Measurements from ENCODE around the gene NTN1. TPM values are rescaled to one million over a fixed set of nuclear protein-coding genes. Genes with fewer than 3 reads are reported as not detected.

The NTN1 gene
- total RNA-seq, 1 experiment from 2014 or later = 17.7 TPM

DNA sequence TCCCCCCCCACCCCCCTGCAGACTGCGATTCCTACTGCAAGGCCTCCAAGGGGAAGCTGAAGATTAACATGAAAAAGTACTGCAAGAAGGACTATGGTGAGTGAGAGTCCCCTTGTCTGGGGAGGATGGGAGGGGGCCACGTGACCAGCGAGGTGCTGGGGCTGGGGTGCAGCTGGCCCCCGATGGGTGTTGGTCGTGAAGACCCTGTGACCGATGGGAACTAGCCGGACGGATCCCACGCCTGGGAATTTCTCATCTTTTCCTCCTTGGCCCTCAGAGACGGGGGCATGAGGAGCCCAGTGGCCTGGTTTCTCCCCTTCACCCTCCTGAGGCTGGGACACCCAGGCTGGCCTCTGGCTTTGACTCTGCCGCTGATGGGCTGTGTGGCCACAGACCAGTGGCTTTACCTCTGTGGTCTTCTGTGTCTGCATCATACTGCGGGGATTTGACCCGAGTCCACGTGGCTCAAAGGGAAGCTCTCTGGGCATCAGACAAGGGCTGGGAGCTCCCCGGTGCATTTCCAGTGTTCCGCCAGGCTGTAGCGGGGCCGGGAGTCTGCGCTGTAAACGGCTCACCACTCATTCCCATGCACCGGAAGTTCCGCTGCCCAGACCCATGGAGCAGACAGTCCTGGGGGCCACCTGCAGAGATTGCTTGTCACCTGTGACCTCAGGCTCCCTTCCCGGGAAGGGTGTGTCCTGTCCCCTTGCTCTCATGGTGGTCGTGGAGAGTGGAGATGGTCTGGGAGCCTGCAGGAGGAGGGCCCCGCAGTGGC is 200.0 kb downstream of the NTN1 start:
- Histone ChIP-seq H3K36me3 (ENCODE audit: low read depth) (no peaks in the 10 kb centered on the region), H3F3A (ENCODE audit: insufficient read depth, low read depth) (no peaks in the 10 kb centered on the region), H3K9me3 (ENCODE audit: insufficient read depth, low read depth) (no peaks in the 10 kb centered on the region), H3K79me2 (ENCODE audit: low read depth) (no peaks in the 10 kb centered on the region), H3K4me2 (no peak overlapping the region), H3K4me1 (replicated peaks; ENCODE audit: insufficient read depth) (peaks cover 11% of the 10 kb centered on the region), H3K4me3 (no peak overlapping the region), H3K27ac (no peak overlapping the region), H2AFZ (no peak overlapping the region), H4K20me1 (ENCODE audit: insufficient read depth) (no peaks in the 10 kb centered on the region), H3K27me3 (ENCODE audit: insufficient read depth, low read depth) (no peaks in the 10 kb centered on the region), H3K9me2 (ENCODE audit: insufficient read depth) (no peaks in the 10 kb centered on the region)
- no peak for TF ChIP-seq EZH2 (IDR thresholded peaks at IDR 0.05; ENCODE audit: low read depth)
- TF ChIP-seq, protein P1, sequence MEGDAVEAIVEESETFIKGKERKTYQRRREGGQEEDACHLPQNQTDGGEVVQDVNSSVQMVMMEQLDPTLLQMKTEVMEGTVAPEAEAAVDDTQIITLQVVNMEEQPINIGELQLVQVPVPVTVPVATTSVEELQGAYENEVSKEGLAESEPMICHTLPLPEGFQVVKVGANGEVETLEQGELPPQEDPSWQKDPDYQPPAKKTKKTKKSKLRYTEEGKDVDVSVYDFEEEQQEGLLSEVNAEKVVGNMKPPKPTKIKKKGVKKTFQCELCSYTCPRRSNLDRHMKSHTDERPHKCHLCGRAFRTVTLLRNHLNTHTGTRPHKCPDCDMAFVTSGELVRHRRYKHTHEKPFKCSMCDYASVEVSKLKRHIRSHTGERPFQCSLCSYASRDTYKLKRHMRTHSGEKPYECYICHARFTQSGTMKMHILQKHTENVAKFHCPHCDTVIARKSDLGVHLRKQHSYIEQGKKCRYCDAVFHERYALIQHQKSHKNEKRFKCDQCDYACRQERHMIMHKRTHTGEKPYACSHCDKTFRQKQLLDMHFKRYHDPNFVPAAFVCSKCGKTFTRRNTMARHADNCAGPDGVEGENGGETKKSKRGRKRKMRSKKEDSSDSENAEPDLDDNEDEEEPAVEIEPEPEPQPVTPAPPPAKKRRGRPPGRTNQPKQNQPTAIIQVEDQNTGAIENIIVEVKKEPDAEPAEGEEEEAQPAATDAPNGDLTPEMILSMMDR (conservative IDR thresholded peaks at IDR 0.05) = no peak
- BruUV-seq (replicated peaks) = no TSS peak
- POLR2A ChIA-PET (ENCODE audit: unreplicated experiment) = no interaction called here
- CTCF ChIA-PET = no interaction called here
- DNase-seq = no peak
- intact Hi-C loops (cut with micrococcal nuclease; ENCODE audit: unreplicated experiment) = no loop called here

DNA sequence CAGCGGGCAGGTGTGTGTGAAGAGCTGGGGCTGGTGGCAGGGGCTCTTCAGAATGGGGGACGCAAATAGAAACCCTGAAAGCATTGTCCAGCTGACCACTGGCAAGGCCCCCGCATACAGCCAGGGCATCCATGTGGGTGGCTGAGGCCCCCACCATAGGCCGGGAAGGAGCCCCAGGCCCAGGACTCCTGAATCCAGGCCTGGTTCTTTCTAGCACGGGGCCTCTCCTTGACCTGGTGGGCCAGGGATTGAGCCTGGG is 200.5 kb downstream of the NTN1 start:
- no peaks in the 10 kb centered on the region for H4K20me1 ChIP-seq (ENCODE audit: insufficient read depth)
- H3K4me1 ChIP-seq (replicated peaks; ENCODE audit: insufficient read depth) = peaks cover 10% of the 10 kb centered on the region
- TF ChIP-seq, protein P1 (conservative IDR thresholded peaks at IDR 0.05) = no peak
- no peak for TF ChIP-seq EZH2 (IDR thresholded peaks at IDR 0.05; ENCODE audit: low read depth)
- no peak for DNase-seq
- no peak overlapping the region for H2AFZ ChIP-seq
- no peaks in the 10 kb centered on the region for H3K9me2 ChIP-seq (ENCODE audit: insufficient read depth)
- H3K79me2 ChIP-seq (ENCODE audit: low read depth) = no peaks in the 10 kb centered on the region
- H3K9me3 ChIP-seq (ENCODE audit: insufficient read depth, low read depth) = no peaks in the 10 kb centered on the region
- no peak overlapping the region for H3K4me3 ChIP-seq
- no peaks in the 10 kb centered on the region for H3K27me3 ChIP-seq (ENCODE audit: insufficient read depth, low read depth)
- no peak overlapping the region for H3K4me2 ChIP-seq
- H3K36me3 ChIP-seq (ENCODE audit: low read depth) = no peaks in the 10 kb centered on the region
- BruUV-seq (replicated peaks) = no TSS peak
- ChIA-PET CTCF (no interaction called here), POLR2A (ENCODE audit: unreplicated experiment) (no interaction called here)
- intact Hi-C loops (cut with micrococcal nuclease; ENCODE audit: unreplicated experiment) = no loop called here
- H3F3A ChIP-seq (ENCODE audit: insufficient read depth, low read depth) = no peaks in the 10 kb centered on the region
- H3K27ac ChIP-seq = no peak overlapping the region

DNA sequence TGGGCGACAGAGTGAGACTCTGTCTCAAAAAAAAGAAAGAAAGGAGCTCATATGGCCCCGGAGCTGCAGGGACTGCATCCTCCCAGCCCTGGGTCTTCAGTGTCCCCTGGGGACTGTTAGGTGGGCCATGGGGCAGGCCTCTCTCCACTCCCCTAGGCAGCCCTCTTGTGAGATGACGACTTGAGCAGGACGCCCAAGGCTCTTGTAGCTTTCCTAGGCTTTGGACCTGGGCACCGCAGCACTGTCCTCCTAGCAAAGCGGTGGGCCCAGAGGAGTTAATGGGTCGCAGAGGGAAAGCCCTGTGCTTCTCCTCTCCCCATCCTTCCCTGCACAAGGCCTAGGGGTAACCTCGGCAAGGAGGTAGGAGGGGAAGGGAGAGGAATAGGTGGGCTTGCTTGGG is 202.2 kb downstream of the NTN1 start:
- BruUV-seq (replicated peaks) = no TSS peak
- H3K9me3 ChIP-seq (ENCODE audit: insufficient read depth, low read depth) = no peaks in the 10 kb centered on the region
- H3K27me3 ChIP-seq (ENCODE audit: insufficient read depth, low read depth) = no peaks in the 10 kb centered on the region
- no peak overlapping the region for H3K4me3 ChIP-seq
- H3K79me2 ChIP-seq (ENCODE audit: low read depth) = no peaks in the 10 kb centered on the region
- no peaks in the 10 kb centered on the region for H3K9me2 ChIP-seq (ENCODE audit: insufficient read depth)
- no peak overlapping the region for H2AFZ ChIP-seq
- no peaks in the 10 kb centered on the region for H3F3A ChIP-seq (ENCODE audit: insufficient read depth, low read depth)
- intact Hi-C loops (cut with micrococcal nuclease; ENCODE audit: unreplicated experiment) = no loop called here
- no peaks in the 10 kb centered on the region for H3K36me3 ChIP-seq (ENCODE audit: low read depth)
- CTCF ChIA-PET = no interaction called here
- TF ChIP-seq, protein P1 (conservative IDR thresholded peaks at IDR 0.05) = no peak
- TF ChIP-seq EZH2 (IDR thresholded peaks at IDR 0.05; ENCODE audit: low read depth) = no peak
- POLR2A ChIA-PET (ENCODE audit: unreplicated experiment) = no interaction called here
- no peak for DNase-seq
- H3K4me1 ChIP-seq (replicated peaks; ENCODE audit: insufficient read depth) = no peaks in the 10 kb centered on the region
- H4K20me1 ChIP-seq (ENCODE audit: insufficient read depth) = no peaks in the 10 kb centered on the region
- H3K4me2 ChIP-seq = no peak overlapping the region
- no peak overlapping the region for H3K27ac ChIP-seq

All from PC-9 (cell line).